ENCODE measurements around the gene CHIA.

GRCh38 chr1:111318523-111318922 is 27.9 kb downstream of the CHIA start:
- TF ChIP-seq ZNF274 (IDR thresholded peaks at IDR 0.05; ENCODE audit: low read depth, low read length) (no peak), YY1 (IDR thresholded peaks at IDR 0.05; ENCODE audit: insufficient read depth, insufficient read length) (no peak)
